ENCODE results near the gene DPH5.
"Not testable (repeated sequence)": the region's sequence is repeated elsewhere in the genome, so short reads cannot be mapped to it uniquely, and the experiment has no call there.

- not testable (repeated sequence) for TF ChIP-seq POLR2A, CTCF (IDR thresholded peaks at IDR 0.05)
These were observed 79.5 kb downstream of the DPH5 start for GRCh38 chr1:100946064-100946463.
